Measurements from ENCODE around the gene ALKBH8.
"Not testable (repeated sequence)": the region's sequence is repeated elsewhere in the genome, so short reads cannot be mapped to it uniquely, and the experiment has no call there.

ALKBH8 gene

GRCh38 chr11:107576497-107577345 is 11.2 kb upstream of the ALKBH8 start:
- peak; percentile 56 for DNase-seq

- no peak for DNase-seq
Observed at GRCh38 chr11:107573438-107573837, 7.9 kb upstream of the ALKBH8 start.

GRCh38 chr11:107570015-107570414 is 4.5 kb upstream of the ALKBH8 start:
- DNase-seq = no peak

- DNase-seq = no peak
Observed at GRCh38 chr11:107567739-107568335, 2.3 kb upstream of the ALKBH8 start.

- no peak for DNase-seq
Observed at GRCh38 chr11:107566569-107566968, 1.0 kb upstream of the ALKBH8 start.

- DNase-seq = not testable (repeated sequence)
Observed at GRCh38 chr11:107565955-107566501, 493 bp upstream of the ALKBH8 start.

- DNase-seq = no peak
Observed at GRCh38 chr11:107564877-107565218, 687 bp downstream of the ALKBH8 start.

GRCh38 chr11:107563702-107564101 is 1.8 kb downstream of the ALKBH8 start:
- DNase-seq = peak; percentile 49

GRCh38 chr11:107562647-107563208 is 2.8 kb downstream of the ALKBH8 start:
- DNase-seq = no peak

- no peak for DNase-seq
Observed at GRCh38 chr11:107561688-107562087, 3.8 kb downstream of the ALKBH8 start.

- no peak for DNase-seq
Observed at GRCh38 chr11:107550304-107550703, 15.2 kb downstream of the ALKBH8 start.

GRCh38 chr11:107549954-107550285 is 15.6 kb downstream of the ALKBH8 start:
- DNase-seq = no peak

- DNase-seq = peak; percentile 56
Observed at GRCh38 chr11:107549253-107549953, 16.1 kb downstream of the ALKBH8 start.

- no peak for DNase-seq
Observed at GRCh38 chr11:107547961-107548360, 17.6 kb downstream of the ALKBH8 start.

- no peak for DNase-seq
Observed at GRCh38 chr11:107545101-107545514, 20.4 kb downstream of the ALKBH8 start.

GRCh38 chr11:107538821-107539220 is 26.7 kb downstream of the ALKBH8 start:
- DNase-seq = no peak

- DNase-seq = no peak
Observed at GRCh38 chr11:107538239-107538638, 27.3 kb downstream of the ALKBH8 start.

GRCh38 chr11:107537155-107537554 is 28.4 kb downstream of the ALKBH8 start:
- not testable (repeated sequence) for DNase-seq

- DNase-seq = no peak
Observed at GRCh38 chr11:107526197-107526596, 39.3 kb downstream of the ALKBH8 start.

- DNase-seq = no peak
Observed at GRCh38 chr11:107508858-107509244, 56.7 kb downstream of the ALKBH8 start.

GRCh38 chr11:107508201-107508857 is 57.2 kb downstream of the ALKBH8 start:
- DNase-seq = no peak

- DNase-seq = no peak
Observed at GRCh38 chr11:107505647-107506225, 59.8 kb downstream of the ALKBH8 start.
